A549 (cell line): ENCODE measurements around the gene TSHZ2.

Source experiments
- CHD2 ChIP-seq: fragments of 150-350 bp; IDR thresholded peaks from 2 replicates; pipeline ENCODE4 v1.6.1; 2014; ENCODE audit warnings: low read length; ENCODE audit not compliant: partially characterized antibody
- CHD4 ChIP-seq: fragments of 200-600 bp; sonication (generic); IDR thresholded peaks from 2 replicates; pipeline ENCODE4 v1.6.1; 2016; ENCODE audit warnings: antibody characterized with exemption, mild to moderate bottlenecking, borderline replicate concordance
- GATA3 ChIP-seq: IDR thresholded peaks from 2 replicates; pipeline ENCODE4 v1.6.1; 2012; ENCODE audit warnings: borderline replicate concordance
- JUN ChIP-seq, 2 experiments: fragments of >200 bp; sonication (Bioruptor Twin); formaldehyde crosslinking; IDR thresholded peaks; 2 replicates in 1 of 2; 3 replicates in 1 of 2; pipeline ENCODE4 v1.6.1; 2016 to 2017
- MYC ChIP-seq: IDR thresholded peaks from 2 replicates; pipeline ENCODE4 v1.6.1; 2012; ENCODE audit warnings: mild to moderate bottlenecking, inconsistent platforms, low read length, improper control_type of control experiment, borderline replicate concordance
- PHF8 ChIP-seq: fragments of 200-600 bp; sonication (generic); IDR thresholded peaks from 2 replicates; pipeline ENCODE4 v1.6.1; 2016; ENCODE audit warnings: low read depth, mild to moderate bottlenecking, antibody characterized with exemption, moderate library complexity, borderline replicate concordance
- POLR2A ChIP-seq: IDR thresholded peaks from 2 replicates; pipeline ENCODE4 v1.6.1; 2012; ENCODE audit warnings: mild to moderate bottlenecking, low read length
- RCOR1 ChIP-seq: fragments of 150-350 bp; IDR thresholded peaks from 2 replicates; pipeline ENCODE4 v1.6.1; 2014; ENCODE audit warnings: antibody characterized with exemption, low read length, low read depth
- RFX5 ChIP-seq: fragments of 450-650 bp; IDR thresholded peaks from 2 replicates; pipeline ENCODE4 v1.7.1; 2014; ENCODE audit warnings: antibody characterized with exemption, mild to moderate bottlenecking, moderate library complexity
- SREBF2 ChIP-seq: fragments of 450-650 bp; IDR thresholded peaks from 2 replicates; pipeline ENCODE4 v1.6.1; 2014; ENCODE audit warnings: mild to moderate bottlenecking, moderate library complexity
- TF ChIP-seq, protein P1 (sequence below): fragments of >200 bp; sonication (Bioruptor Twin); formaldehyde crosslinking; IDR thresholded peaks from 3 replicates; pipeline ENCODE4 v1.5.1; 2016
- TF ChIP-seq, protein P2 (sequence below): fragments of 200-600 bp; sonication (generic); IDR thresholded peaks from 2 replicates; pipeline ENCODE4 v1.6.1; 2016; ENCODE audit warnings: antibody characterized with exemption, mild to moderate bottlenecking, moderate library complexity
- TF ChIP-seq, protein P3 (sequence below): fragments of 250-450 bp; sonication (Bioruptor Pico); IDR thresholded peaks from 2 replicates; pipeline ENCODE4 v1.5.0; 2021; ENCODE audit warnings: mild to moderate bottlenecking, moderate library complexity, borderline replicate concordance

DNA sequence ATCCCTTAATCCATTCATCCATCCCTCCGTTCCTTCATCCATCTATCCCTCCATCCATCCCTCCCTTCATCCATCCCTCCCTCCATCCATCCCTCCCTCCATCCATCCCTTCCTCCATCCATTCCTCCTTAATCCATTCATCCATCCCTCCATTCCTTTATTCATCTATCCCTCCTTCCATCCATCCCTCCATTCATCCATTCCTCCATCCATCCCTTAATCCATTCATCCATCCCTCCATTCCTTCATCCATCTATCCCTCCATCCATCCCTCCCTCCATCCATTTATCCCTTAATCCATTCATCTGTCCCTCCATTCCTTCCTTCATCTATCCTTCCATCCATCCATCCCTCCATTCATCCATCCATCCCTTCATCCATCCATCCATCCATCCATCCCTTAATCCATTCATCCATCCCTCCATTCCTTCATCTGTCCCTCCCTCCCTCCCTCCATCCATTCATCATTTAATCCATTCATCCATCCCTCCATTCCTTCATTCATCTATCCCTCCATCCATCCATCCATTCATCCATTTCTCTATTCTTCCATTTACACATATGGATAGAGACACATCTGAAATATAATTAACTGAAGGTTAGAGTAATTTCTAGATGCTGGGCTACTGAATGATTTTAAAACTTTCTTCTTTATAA lies 100.9 kb downstream of the TSHZ2 start:
- TF ChIP-seq, protein P1, sequence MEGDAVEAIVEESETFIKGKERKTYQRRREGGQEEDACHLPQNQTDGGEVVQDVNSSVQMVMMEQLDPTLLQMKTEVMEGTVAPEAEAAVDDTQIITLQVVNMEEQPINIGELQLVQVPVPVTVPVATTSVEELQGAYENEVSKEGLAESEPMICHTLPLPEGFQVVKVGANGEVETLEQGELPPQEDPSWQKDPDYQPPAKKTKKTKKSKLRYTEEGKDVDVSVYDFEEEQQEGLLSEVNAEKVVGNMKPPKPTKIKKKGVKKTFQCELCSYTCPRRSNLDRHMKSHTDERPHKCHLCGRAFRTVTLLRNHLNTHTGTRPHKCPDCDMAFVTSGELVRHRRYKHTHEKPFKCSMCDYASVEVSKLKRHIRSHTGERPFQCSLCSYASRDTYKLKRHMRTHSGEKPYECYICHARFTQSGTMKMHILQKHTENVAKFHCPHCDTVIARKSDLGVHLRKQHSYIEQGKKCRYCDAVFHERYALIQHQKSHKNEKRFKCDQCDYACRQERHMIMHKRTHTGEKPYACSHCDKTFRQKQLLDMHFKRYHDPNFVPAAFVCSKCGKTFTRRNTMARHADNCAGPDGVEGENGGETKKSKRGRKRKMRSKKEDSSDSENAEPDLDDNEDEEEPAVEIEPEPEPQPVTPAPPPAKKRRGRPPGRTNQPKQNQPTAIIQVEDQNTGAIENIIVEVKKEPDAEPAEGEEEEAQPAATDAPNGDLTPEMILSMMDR: no peak
- TF ChIP-seq PHF8 (no peak), RCOR1 (no peak), CHD4 (no peak), RFX5 (no peak), CHD2 (no peak), POLR2A (no peak), SREBF2 (no peak), MYC (no peak), JUN (IDR thresholded peaks at IDR 0.05) (no peak), GATA3 (no peak)
- TF ChIP-seq, protein P2, sequence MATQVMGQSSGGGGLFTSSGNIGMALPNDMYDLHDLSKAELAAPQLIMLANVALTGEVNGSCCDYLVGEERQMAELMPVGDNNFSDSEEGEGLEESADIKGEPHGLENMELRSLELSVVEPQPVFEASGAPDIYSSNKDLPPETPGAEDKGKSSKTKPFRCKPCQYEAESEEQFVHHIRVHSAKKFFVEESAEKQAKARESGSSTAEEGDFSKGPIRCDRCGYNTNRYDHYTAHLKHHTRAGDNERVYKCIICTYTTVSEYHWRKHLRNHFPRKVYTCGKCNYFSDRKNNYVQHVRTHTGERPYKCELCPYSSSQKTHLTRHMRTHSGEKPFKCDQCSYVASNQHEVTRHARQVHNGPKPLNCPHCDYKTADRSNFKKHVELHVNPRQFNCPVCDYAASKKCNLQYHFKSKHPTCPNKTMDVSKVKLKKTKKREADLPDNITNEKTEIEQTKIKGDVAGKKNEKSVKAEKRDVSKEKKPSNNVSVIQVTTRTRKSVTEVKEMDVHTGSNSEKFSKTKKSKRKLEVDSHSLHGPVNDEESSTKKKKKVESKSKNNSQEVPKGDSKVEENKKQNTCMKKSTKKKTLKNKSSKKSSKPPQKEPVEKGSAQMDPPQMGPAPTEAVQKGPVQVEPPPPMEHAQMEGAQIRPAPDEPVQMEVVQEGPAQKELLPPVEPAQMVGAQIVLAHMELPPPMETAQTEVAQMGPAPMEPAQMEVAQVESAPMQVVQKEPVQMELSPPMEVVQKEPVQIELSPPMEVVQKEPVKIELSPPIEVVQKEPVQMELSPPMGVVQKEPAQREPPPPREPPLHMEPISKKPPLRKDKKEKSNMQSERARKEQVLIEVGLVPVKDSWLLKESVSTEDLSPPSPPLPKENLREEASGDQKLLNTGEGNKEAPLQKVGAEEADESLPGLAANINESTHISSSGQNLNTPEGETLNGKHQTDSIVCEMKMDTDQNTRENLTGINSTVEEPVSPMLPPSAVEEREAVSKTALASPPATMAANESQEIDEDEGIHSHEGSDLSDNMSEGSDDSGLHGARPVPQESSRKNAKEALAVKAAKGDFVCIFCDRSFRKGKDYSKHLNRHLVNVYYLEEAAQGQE: no peak
- TF ChIP-seq, protein P3, sequence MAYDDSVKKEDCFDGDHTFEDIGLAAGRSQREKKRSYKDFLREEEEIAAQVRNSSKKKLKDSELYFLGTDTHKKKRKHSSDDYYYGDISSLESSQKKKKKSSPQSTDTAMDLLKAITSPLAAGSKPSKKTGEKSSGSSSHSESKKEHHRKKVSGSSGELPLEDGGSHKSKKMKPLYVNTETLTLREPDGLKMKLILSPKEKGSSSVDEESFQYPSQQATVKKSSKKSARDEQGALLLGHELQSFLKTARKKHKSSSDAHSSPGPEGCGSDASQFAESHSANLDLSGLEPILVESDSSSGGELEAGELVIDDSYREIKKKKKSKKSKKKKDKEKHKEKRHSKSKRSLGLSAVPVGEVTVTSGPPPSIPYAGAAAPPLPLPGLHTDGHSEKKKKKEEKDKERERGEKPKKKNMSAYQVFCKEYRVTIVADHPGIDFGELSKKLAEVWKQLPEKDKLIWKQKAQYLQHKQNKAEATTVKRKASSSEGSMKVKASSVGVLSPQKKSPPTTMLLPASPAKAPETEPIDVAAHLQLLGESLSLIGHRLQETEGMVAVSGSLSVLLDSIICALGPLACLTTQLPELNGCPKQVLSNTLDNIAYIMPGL (CRISPR knock-in tag): no peak
